HT1080 (cell line): Measurements from ENCODE around the gene OSTN. TPM values are rescaled to one million over a fixed set of nuclear protein-coding genes. Genes with fewer than 3 reads are reported as not detected.
"Not testable (repeated sequence)": the region's sequence is repeated elsewhere in the genome, so short reads cannot be mapped to it uniquely, and the experiment has no call there.

ENCODE experiments used
- DNase-seq: peaks from one replicate; pipeline ENCODE4 v3.0.0-alpha.2; 2015; ENCODE audit warnings: low read depth
- total RNA-seq: library from RNA; depleted of rRNA; stranded (reverse); fragments of >200 nt; shearing (Covaris generic); gene quantifications from 2 replicates; pipeline ENCODE4 v1.2.3, GENCODE V29; 2014

OSTN gene
- total RNA-seq, 1 experiment from 2014 or later = not detected

- peak; percentile 29 for DNase-seq
These were observed 64.3 kb downstream of the OSTN start for GRCh38 chr3:191263365-191263764.

- DNase-seq = no peak
These were observed 64.8 kb downstream of the OSTN start for GRCh38 chr3:191263850-191264249.

- DNase-seq = no peak
These were observed 69.7 kb downstream of the OSTN start for GRCh38 chr3:191268737-191269136.

- peak; percentile 41 for DNase-seq
These were observed 70.4 kb downstream of the OSTN start for GRCh38 chr3:191269289-191270085.

GRCh38 chr3:191275244-191275643, 76.2 kb downstream of the OSTN start:
- not testable (repeated sequence) for DNase-seq

- no peak for DNase-seq
These were observed 76.7 kb downstream of the OSTN start for GRCh38 chr3:191275751-191276150.

- DNase-seq = no peak
These were observed 81.1 kb downstream of the OSTN start for GRCh38 chr3:191280111-191280510.

GRCh38 chr3:191280882-191281281, 81.8 kb downstream of the OSTN start:
- no peak for DNase-seq

GRCh38 chr3:191282251-191283185, 83.5 kb downstream of the OSTN start:
- DNase-seq = no peak

- no peak for DNase-seq
These were observed 84.4 kb downstream of the OSTN start for GRCh38 chr3:191283400-191283799.

- no peak for DNase-seq
These were observed 91.4 kb downstream of the OSTN start for GRCh38 chr3:191290311-191291025.

- no peak for DNase-seq
These were observed 93.4 kb downstream of the OSTN start for GRCh38 chr3:191292243-191293015.

- no peak for DNase-seq
These were observed 95.2 kb downstream of the OSTN start for GRCh38 chr3:191294291-191294690.

GRCh38 chr3:191296041-191296541, 97.0 kb downstream of the OSTN start:
- no peak for DNase-seq

- DNase-seq = no peak
These were observed 99.8 kb downstream of the OSTN start for GRCh38 chr3:191298846-191299245.

GRCh38 chr3:191300422-191300821, 101.4 kb downstream of the OSTN start:
- DNase-seq = no peak

GRCh38 chr3:191301017-191301416, 102.0 kb downstream of the OSTN start:
- DNase-seq = no peak

- DNase-seq = no peak
These were observed 102.9 kb downstream of the OSTN start for GRCh38 chr3:191301782-191302411.

GRCh38 chr3:191302451-191302850, 103.4 kb downstream of the OSTN start:
- DNase-seq = no peak

- peak; percentile 35 for DNase-seq
These were observed 104.6 kb downstream of the OSTN start for GRCh38 chr3:191303596-191303995.
